ENCODE results near the gene GDA.
"Not testable (repeated sequence)": the region's sequence is repeated elsewhere in the genome, so short reads cannot be mapped to it uniquely, and the experiment has no call there.

GDA gene

GRCh38 chr9:72255569-72255968, 106.3 kb downstream of the GDA start:
- no peak for DNase-seq

DNA sequence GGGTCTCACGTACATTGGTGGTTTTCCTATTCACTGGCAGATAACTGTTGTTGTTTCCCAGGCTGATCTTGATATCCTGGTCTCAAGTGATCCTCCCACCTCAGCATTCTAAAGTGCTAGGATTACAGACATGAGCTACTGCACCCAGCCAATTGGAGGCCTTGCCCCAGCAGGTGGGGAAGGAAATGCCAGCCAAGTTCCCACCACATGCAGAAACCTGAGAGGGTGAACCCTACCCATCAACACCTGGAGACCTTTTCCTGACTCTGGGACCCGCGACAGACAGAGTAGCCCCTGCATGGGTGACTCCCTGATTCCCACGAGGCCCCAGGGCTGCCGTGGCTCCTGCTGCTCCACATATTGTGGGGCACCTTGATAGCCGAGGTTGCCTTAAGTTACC, 107.7 kb downstream of the GDA start:
- TF ChIP-seq POLR2A (IDR thresholded peaks at IDR 0.05; ENCODE audit: low read length) = no peak
- no peak for TF ChIP-seq GATA1 (IDR thresholded peaks at IDR 0.05; ENCODE audit: low read depth, low read length)
- no peak for DNase-seq

More at GRCh38 chr9:72255569-72255968, 106.3 kb downstream of the GDA start:
- TF ChIP-seq GATA1 (IDR thresholded peaks at IDR 0.05; ENCODE audit: low read depth, low read length) (no peak), POLR2A (IDR thresholded peaks at IDR 0.05; ENCODE audit: low read length) (no peak)

DNA sequence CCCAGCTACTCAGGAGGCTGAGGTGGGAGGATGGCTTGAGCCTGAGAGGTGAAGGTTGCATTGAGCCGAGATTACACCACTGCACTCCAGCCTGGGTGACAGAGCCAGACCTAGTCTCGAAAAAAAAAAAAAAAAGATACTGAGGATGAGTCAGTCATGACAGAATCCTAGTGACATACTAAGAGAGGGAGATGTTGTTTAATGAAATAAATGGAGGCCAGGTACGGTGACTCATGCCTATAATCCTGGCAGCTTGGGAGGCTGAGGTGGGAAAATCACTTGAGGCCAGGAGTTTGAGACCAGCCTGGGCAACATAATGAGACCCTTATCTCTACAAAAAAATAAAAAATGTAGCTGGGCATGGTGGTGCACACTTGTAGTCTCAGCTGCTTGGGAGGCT, 108.6 kb downstream of the GDA start:
- no peak for DNase-seq
- TF ChIP-seq GATA1 (IDR thresholded peaks at IDR 0.05; ENCODE audit: low read depth, low read length) (no peak), POLR2A (IDR thresholded peaks at IDR 0.05; ENCODE audit: low read length) (no peak)

DNA sequence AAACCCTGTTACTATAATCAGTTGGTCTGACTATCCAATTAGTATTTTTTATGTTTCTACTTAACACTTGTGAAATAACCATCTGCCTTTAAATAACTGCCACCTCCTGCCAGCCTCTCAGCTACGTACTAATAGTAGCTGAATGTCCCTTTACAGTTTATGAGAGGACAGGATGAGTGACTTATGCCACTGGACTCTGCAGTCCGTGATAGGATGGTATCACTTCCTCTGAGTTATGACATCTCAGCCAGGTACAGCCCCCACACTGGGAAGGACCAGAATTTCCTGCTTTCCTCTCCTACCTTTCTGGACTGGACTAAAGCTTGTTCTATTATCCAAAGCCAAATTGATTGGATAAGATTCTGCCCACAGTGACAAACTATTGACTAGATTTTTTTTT, 112.8 kb downstream of the GDA start:
- no peak for DNase-seq
- TF ChIP-seq GATA1 (IDR thresholded peaks at IDR 0.05; ENCODE audit: low read depth, low read length) = no peak
- TF ChIP-seq POLR2A (IDR thresholded peaks at IDR 0.05; ENCODE audit: low read length) = no peak

DNA sequence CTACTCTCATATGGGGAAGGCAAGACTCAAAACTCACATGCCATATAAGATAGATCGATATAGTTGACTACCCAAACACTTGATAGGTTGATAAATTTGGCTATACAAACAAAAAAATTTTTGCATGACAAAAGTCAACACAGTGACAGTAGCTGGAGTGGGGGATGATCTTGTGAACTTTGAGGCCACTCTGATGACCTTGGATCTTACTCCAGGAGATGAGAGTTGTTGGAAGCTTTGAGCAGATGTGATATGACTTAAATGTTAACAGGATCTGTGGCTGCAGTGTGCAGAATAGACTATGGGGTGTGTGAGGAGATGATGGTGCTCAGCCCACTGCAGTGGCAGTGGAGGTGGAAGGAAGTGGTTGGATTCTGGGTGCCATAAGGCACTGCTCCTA, 114.3 kb downstream of the GDA start:
- no peak for TF ChIP-seq GATA1 (IDR thresholded peaks at IDR 0.05; ENCODE audit: low read depth, low read length)
- TF ChIP-seq POLR2A (IDR thresholded peaks at IDR 0.05; ENCODE audit: low read length) = no peak
- DNase-seq = no peak

GRCh38 chr9:72268961-72269360, 119.7 kb downstream of the GDA start:
- DNase-seq = no peak

GRCh38 chr9:72270359-72270758, 121.1 kb downstream of the GDA start:
- DNase-seq = not testable (repeated sequence)

More at GRCh38 chr9:72268961-72269360, 119.7 kb downstream of the GDA start:
- no peak for TF ChIP-seq POLR2A (IDR thresholded peaks at IDR 0.05; ENCODE audit: low read length)

GRCh38 chr9:72271613-72272478, 122.6 kb downstream of the GDA start:
- TF ChIP-seq POLR2A (IDR thresholded peaks at IDR 0.05; ENCODE audit: low read length) (no peak), GATA1 (IDR thresholded peaks at IDR 0.05; ENCODE audit: low read depth, low read length) (no peak)
- DNase-seq = peak; percentile 35 to 70

DNA sequence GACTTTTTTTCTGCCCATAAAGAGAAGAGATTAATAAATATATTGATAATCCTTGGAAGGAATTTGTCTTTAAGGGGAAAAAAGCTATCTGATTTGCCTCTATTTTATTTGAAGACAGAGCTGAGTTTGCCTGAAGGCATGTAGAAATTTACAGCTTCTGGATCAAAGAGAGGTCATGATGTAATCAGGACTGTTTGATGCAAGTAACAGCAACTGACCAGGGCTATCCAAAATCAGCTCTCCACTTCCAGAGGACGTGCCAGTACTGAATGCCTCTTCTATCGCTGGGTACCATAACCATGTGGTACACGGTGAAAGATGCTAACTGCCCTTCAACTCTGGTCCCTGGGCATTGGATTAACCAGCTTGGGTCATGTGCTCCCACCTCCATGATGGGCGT, 125.2 kb downstream of the GDA start:
- no peak for DNase-seq
- no peak for TF ChIP-seq POLR2A (IDR thresholded peaks at IDR 0.05; ENCODE audit: low read length)
- TF ChIP-seq GATA1 (IDR thresholded peaks at IDR 0.05; ENCODE audit: low read depth, low read length) = no peak

GRCh38 chr9:72274916-72275315, 125.7 kb downstream of the GDA start:
- TF ChIP-seq POLR2A (IDR thresholded peaks at IDR 0.05; ENCODE audit: low read length) (no peak), GATA1 (IDR thresholded peaks at IDR 0.05; ENCODE audit: low read depth, low read length) (no peak)
- DNase-seq = no peak

GRCh38 chr9:72276429-72276828, 127.2 kb downstream of the GDA start:
- no peak for DNase-seq
- TF ChIP-seq GATA1 (IDR thresholded peaks at IDR 0.05; ENCODE audit: low read depth, low read length) (no peak), POLR2A (IDR thresholded peaks at IDR 0.05; ENCODE audit: low read length) (no peak)

GRCh38 chr9:72278959-72279358, 129.7 kb downstream of the GDA start:
- TF ChIP-seq POLR2A (IDR thresholded peaks at IDR 0.05; ENCODE audit: low read length) (no peak), GATA1 (IDR thresholded peaks at IDR 0.05; ENCODE audit: low read depth, low read length) (no peak)
- DNase-seq = no peak

- DNase-seq = peak; percentile 66 to 87
- no peak for TF ChIP-seq POLR2A (IDR thresholded peaks at IDR 0.05; ENCODE audit: low read length)
- TF ChIP-seq GATA1 (IDR thresholded peaks at IDR 0.05; ENCODE audit: low read depth, low read length) = no peak
Observed at GRCh38 chr9:72280913-72281500, 131.8 kb downstream of the GDA start.

DNA sequence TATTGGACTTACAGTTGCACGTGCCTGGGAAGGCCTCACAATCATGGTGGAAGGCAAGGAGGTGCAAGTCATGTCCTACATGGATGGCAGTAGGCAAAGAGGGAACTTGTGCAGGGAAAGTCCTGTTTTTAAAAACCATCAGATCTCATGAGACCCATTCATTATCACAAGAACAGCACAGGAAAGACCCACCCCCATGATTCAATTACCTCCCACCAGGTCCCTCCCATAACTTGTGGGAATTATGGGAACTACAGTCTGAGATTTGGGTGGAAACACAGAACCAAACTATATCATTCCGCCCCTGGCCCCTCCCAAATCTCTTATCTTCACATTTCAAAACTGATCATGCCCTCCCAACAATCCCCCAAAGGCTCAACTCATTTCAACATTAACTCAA, 140.2 kb downstream of the GDA start:
- no peak for DNase-seq
- no peak for TF ChIP-seq GATA1 (IDR thresholded peaks at IDR 0.05; ENCODE audit: low read depth, low read length)
- no peak for TF ChIP-seq POLR2A (IDR thresholded peaks at IDR 0.05; ENCODE audit: low read length)

DNA sequence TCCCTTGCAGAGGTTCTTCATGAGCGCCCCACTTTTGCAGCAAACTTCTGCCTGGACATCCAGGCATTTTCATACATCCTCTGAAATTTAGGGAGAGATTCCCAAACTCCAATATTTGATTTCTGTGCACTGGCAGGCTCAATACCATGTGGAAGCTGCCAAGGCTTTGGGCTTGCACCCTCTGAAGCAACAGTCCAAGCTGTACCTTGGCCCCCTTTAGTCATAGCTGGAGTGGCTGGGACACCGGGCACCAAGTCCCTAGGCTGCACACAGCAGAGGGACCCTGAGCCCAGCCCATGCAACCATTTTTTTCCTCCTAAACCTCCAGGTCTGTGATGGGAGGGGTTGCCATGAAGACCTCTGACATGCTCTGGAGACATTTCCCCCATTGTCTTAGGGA, 141.1 kb downstream of the GDA start:
- DNase-seq = no peak
- TF ChIP-seq GATA1 (IDR thresholded peaks at IDR 0.05; ENCODE audit: low read depth, low read length) (no peak), POLR2A (IDR thresholded peaks at IDR 0.05; ENCODE audit: low read length) (no peak)

GRCh38 chr9:72291576-72291975, 142.3 kb downstream of the GDA start:
- DNase-seq = not testable (repeated sequence)

All from erythroblast (primary cell).